Measurements from ENCODE around the gene PSME2. TPM values are rescaled to one million over a fixed set of nuclear protein-coding genes. Genes with fewer than 3 reads are reported as not detected.

PSME2 gene
- polyA plus RNA-seq, 1 donor from 2014 or later = 328 TPM

- Mint-ChIP-seq H3K4me1 (peaks cover 11 to 18% (median 16%) of the 10 kb centered on the region in 3 donors), H3K9me3 (no peaks in the 10 kb centered on the region), H3K36me3 (peaks cover 8% of the 10 kb centered on the region), H3K27me3 (no peaks in the 10 kb centered on the region), H3K27ac (peak within 1 kb of the TSS; percentile 87 to 94 (median 89)), H3K4me3 (peak within 1 kb of the TSS; percentile 84 to 98 (median 94))
Measured at GRCh38 chr14:24171422-24172260, 25.2 kb upstream of the PSME2 start, which contains the start of gene REC8. Gene REC8 (plus strand): TSS chr14:24172080. CDS start chr14:24172553, 473 bp downstream.

GRCh38 chr14:24167469-24168114, 21.2 kb upstream of the PSME2 start:
- Mint-ChIP-seq H3K27ac (peak overlapping the region in 1 of 3 donors; percentile 51), H3K27me3 (no peaks in the 10 kb centered on the region), H3K4me1 (peaks cover 11 to 30% (median 27%) of the 10 kb centered on the region in 3 donors), H3K4me3 (peak overlapping the region in 2 of 4 donors; percentile 33 to 80), H3K36me3 (peaks cover 14% of the 10 kb centered on the region), H3K9me3 (no peaks in the 10 kb centered on the region)

- Mint-ChIP-seq H3K36me3 (peaks cover 14% of the 10 kb centered on the region), H3K4me3 (peak overlapping the region in 1 of 4 donors; percentile 85), H3K27me3 (no peaks in the 10 kb centered on the region), H3K27ac (no peak overlapping the region), H3K4me1 (peaks cover 6 to 33% (median 30%) of the 10 kb centered on the region in 3 donors), H3K9me3 (no peaks in the 10 kb centered on the region)
Measured at GRCh38 chr14:24165785-24166184, 19.4 kb upstream of the PSME2 start.

GRCh38 chr14:24164518-24164991, 18.1 kb upstream of the PSME2 start:
- H3K36me3 Mint-ChIP-seq = peaks cover 14% of the 10 kb centered on the region
- H3K4me3 Mint-ChIP-seq = peak overlapping the region in 1 of 4 donors; percentile 85
- H3K27me3 Mint-ChIP-seq = no peaks in the 10 kb centered on the region
- no peaks in the 10 kb centered on the region for H3K9me3 Mint-ChIP-seq
- H3K27ac Mint-ChIP-seq = peak overlapping the region in 2 of 3 donors; percentile 57 to 84
- H3K4me1 Mint-ChIP-seq = peaks cover 7 to 36% (median 28%) of the 10 kb centered on the region in 3 donors

GRCh38 chr14:24162093-24162492, 15.7 kb upstream of the PSME2 start:
- Mint-ChIP-seq H3K4me1 (peaks cover 7 to 29% (median 20%) of the 10 kb centered on the region in 3 donors), H3K36me3 (peaks cover 14% of the 10 kb centered on the region), H3K9me3 (no peaks in the 10 kb centered on the region), H3K27ac (peak overlapping the region; percentile 98 to 100 (median 99)), H3K27me3 (no peaks in the 10 kb centered on the region), H3K4me3 (peak overlapping the region; percentile 98 to 100 (median 99))

GRCh38 chr14:24160850-24161804, 14.7 kb upstream of the PSME2 start, which contains the start of gene IRF9:
Gene IRF9 (plus strand): TSS chr14:24161265. CDS start chr14:24162145, 880 bp downstream.
- peaks cover 10% of the 10 kb centered on the region for H3K36me3 Mint-ChIP-seq
- peak within 1 kb of the TSS; percentile 98 to 100 (median 99) for H3K27ac Mint-ChIP-seq
- peak within 1 kb of the TSS; percentile 98 to 100 (median 99) for H3K4me3 Mint-ChIP-seq
- H3K4me1 Mint-ChIP-seq = peaks cover 7 to 29% (median 20%) of the 10 kb centered on the region in 3 donors
- no peaks in the 10 kb centered on the region for H3K9me3 Mint-ChIP-seq
- H3K27me3 Mint-ChIP-seq = no peaks in the 10 kb centered on the region

- H3K36me3 Mint-ChIP-seq = peaks cover 13% of the 10 kb centered on the region
- H3K27ac Mint-ChIP-seq = peak overlapping the region; percentile 98 to 100 (median 99)
- peak overlapping the region in 3 of 4 donors; percentile 98 to 100 (median 99) for H3K4me3 Mint-ChIP-seq
- H3K27me3 Mint-ChIP-seq = no peaks in the 10 kb centered on the region
- H3K9me3 Mint-ChIP-seq = no peaks in the 10 kb centered on the region
- peaks cover 7 to 29% (median 20%) of the 10 kb centered on the region in 3 donors for H3K4me1 Mint-ChIP-seq
Measured at GRCh38 chr14:24160499-24160849, 14.1 kb upstream of the PSME2 start.

GRCh38 chr14:24159777-24160498, 13.5 kb upstream of the PSME2 start:
- no peaks in the 10 kb centered on the region for H3K9me3 Mint-ChIP-seq
- H3K27ac Mint-ChIP-seq = peak overlapping the region in 2 of 3 donors; percentile 98 to 99
- H3K4me3 Mint-ChIP-seq = peak overlapping the region in 2 of 4 donors; percentile 72 to 99
- H3K27me3 Mint-ChIP-seq = no peaks in the 10 kb centered on the region
- peaks cover 7 to 27% (median 20%) of the 10 kb centered on the region in 3 donors for H3K4me1 Mint-ChIP-seq
- peaks cover 10% of the 10 kb centered on the region for H3K36me3 Mint-ChIP-seq

- peaks cover 5% of the 10 kb centered on the region for H3K36me3 Mint-ChIP-seq
- no peaks in the 10 kb centered on the region for H3K27me3 Mint-ChIP-seq
- no peaks in the 10 kb centered on the region for H3K9me3 Mint-ChIP-seq
- H3K4me1 Mint-ChIP-seq = peaks cover 7 to 15% (median 11%) of the 10 kb centered on the region in 3 donors
- peak overlapping the region in 1 of 4 donors; percentile 39 for H3K4me3 Mint-ChIP-seq
- H3K27ac Mint-ChIP-seq = peak overlapping the region in 1 of 3 donors; percentile 64
Measured at GRCh38 chr14:24157331-24157730, 10.9 kb upstream of the PSME2 start.

- peaks cover 6 to 10% (median 7%) of the 10 kb centered on the region in 3 donors for H3K4me1 Mint-ChIP-seq
- H3K9me3 Mint-ChIP-seq = no peaks in the 10 kb centered on the region
- peak overlapping the region in 1 of 3 donors; percentile 39 for H3K27ac Mint-ChIP-seq
- H3K27me3 Mint-ChIP-seq = no peaks in the 10 kb centered on the region
- peak overlapping the region in 1 of 4 donors; percentile 39 for H3K4me3 Mint-ChIP-seq
- H3K36me3 Mint-ChIP-seq = peaks cover 5% of the 10 kb centered on the region
Measured at GRCh38 chr14:24156840-24157239, 10.4 kb upstream of the PSME2 start.

GRCh38 chr14:24155100-24155499, 8.7 kb upstream of the PSME2 start:
- Mint-ChIP-seq H3K36me3 (peaks cover 3% of the 10 kb centered on the region), H3K4me1 (peaks cover 0 to 2% (median 1%) of the 10 kb centered on the region in 3 donors), H3K27ac (peak overlapping the region in 2 of 3 donors; percentile 82 to 87), H3K9me3 (no peaks in the 10 kb centered on the region), H3K4me3 (peak overlapping the region in 1 of 4 donors; percentile 33), H3K27me3 (no peaks in the 10 kb centered on the region)

- Mint-ChIP-seq H3K9me3 (no peaks in the 10 kb centered on the region), H3K36me3 (peaks cover 3% of the 10 kb centered on the region)
Measured at GRCh38 chr14:24151404-24152080, 5.1 kb upstream of the PSME2 start.

GRCh38 chr14:24150993-24151392, 4.6 kb upstream of the PSME2 start:
- Mint-ChIP-seq H3K36me3 (peaks cover 2% of the 10 kb centered on the region), H3K27me3 (no peaks in the 10 kb centered on the region), H3K27ac (no peak overlapping the region), H3K4me3 (peak overlapping the region in 1 of 4 donors; percentile 67), H3K4me1 (peaks cover 13 to 17% (median 13%) of the 10 kb centered on the region in 3 donors), H3K9me3 (no peaks in the 10 kb centered on the region)

More at GRCh38 chr14:24151404-24152080, 5.1 kb upstream of the PSME2 start:
- peak overlapping the region in 1 of 4 donors; percentile 43 for H3K4me3 Mint-ChIP-seq
- H3K27ac Mint-ChIP-seq = no peak overlapping the region
- H3K27me3 Mint-ChIP-seq = no peaks in the 10 kb centered on the region
- peaks cover 9 to 13% (median 9%) of the 10 kb centered on the region in 3 donors for H3K4me1 Mint-ChIP-seq
